B cell (primary cell): Measurements from ENCODE around the gene RAPGEF1. TPM values are rescaled to one million over a fixed set of nuclear protein-coding genes. Genes with fewer than 3 reads are reported as not detected.

ENCODE experiments used
- ATAC-seq: fragments of 200-7000 bp; cut with Tn5 transposase; one replicate; pipeline ENCODE4 v1.10.0; 2021; ENCODE audit warnings: low read depth, mild to moderate bottlenecking, moderate number of reproducible peaks, moderate library complexity
- CTCF ChIA-PET: fragments of 350-600 bp; sonication (Branson Sonifier 250); formaldehyde crosslinking; loops from one replicate; lab custom pipeline; 2021; ENCODE audit warnings: antibody characterized with exemption, inconsistent platforms; lab: Charles Lee
- POLR2A ChIA-PET: fragments of 350-600 bp; sonication (Branson Sonifier 250); formaldehyde crosslinking; loops from one replicate; lab custom pipeline; 2021; ENCODE audit warnings: antibody characterized with exemption; lab: Charles Lee
- DNase-seq: peaks from one replicate; pipeline ENCODE4 v3.0.0; 2013
- H2AFZ ChIP-seq: 2 replicates; pipeline ENCODE4 v1.6.1; 2012; ENCODE audit warnings: mild to moderate bottlenecking, low read depth, low read length; ENCODE audit not compliant: insufficient read depth, poor library complexity, severe bottlenecking
- H3K27ac ChIP-seq, 2 donors: 1 replicate in 1 of 2; 2 replicates in 1 of 2; pipeline ENCODE4 v1.5.1; 2012 to 2013; ENCODE audit warnings: low read length in 2 of 2, mild to moderate bottlenecking in 2 of 2, moderate library complexity in 1 of 2
- H3K27me3 ChIP-seq, 4 experiments: fragments of 200-600 bp in 1 of 4; sonication (generic) in 1 of 4; replicated peaks in 1 of 4; 1 replicate in 2 of 4; 2 replicates in 2 of 4; pipeline versions ENCODE4 v1.6.1 to v1.7.0; 2013 to 2016; ENCODE audit warnings: low read length in 3 of 4, mild to moderate bottlenecking in 2 of 4, mixed read lengths in 1 of 4, moderate library complexity in 1 of 4; ENCODE audit not compliant: insufficient read depth in 4 of 4, control insufficient read depth in 3 of 4; ENCODE audit errors: control extremely low read depth in 1 of 4
- H3K36me3 ChIP-seq, 2 experiments: replicated peaks in 1 of 2; 1 replicate in 1 of 2; 2 replicates in 1 of 2; pipeline versions ENCODE4 v1.6.1 to v1.7.1; 2013; ENCODE audit warnings: low read length in 1 of 2; ENCODE audit not compliant: insufficient read depth in 2 of 2, control insufficient read depth in 1 of 2; ENCODE audit errors: control extremely low read depth in 1 of 2, extremely low read depth in 1 of 2
- H3K4me1 ChIP-seq, 2 donors: fragments of 200-600 bp in 1 of 2; sonication (generic) in 1 of 2; 1 replicate in 1 of 2; 2 replicates in 1 of 2; pipeline versions ENCODE4 v1.5.1 to v1.6.1; 2013 to 2017; ENCODE audit warnings: low read length in 2 of 2; ENCODE audit not compliant: control insufficient read depth in 2 of 2, insufficient read depth in 2 of 2
- H3K4me2 ChIP-seq: replicated peaks from 2 replicates; pipeline ENCODE3; 2012; ENCODE audit warnings: mild to moderate bottlenecking, low read depth, low read length; ENCODE audit not compliant: poor library complexity, severe bottlenecking
- H3K4me3 ChIP-seq, 5 experiments: fragments of 200-600 bp in 1 of 5; sonication (generic) in 1 of 5; 1 replicate in 3 of 5; 2 replicates in 2 of 5; pipeline versions ENCODE4 v1.5.1 to v1.7.0; 2011 to 2016; ENCODE audit warnings: low read length in 4 of 5, mild to moderate bottlenecking in 4 of 5, low read depth in 2 of 5, control low read depth in 1 of 5, moderate library complexity in 1 of 5; ENCODE audit not compliant: insufficient read depth in 1 of 5; ENCODE audit errors: control extremely low read depth in 1 of 5, extremely low read depth in 1 of 5
- H3K79me2 ChIP-seq: fragments of 200-600 bp; sonication (generic); one replicate; pipeline ENCODE4 v1.6.0; 2016; ENCODE audit warnings: low read length; ENCODE audit not compliant: control insufficient read depth, insufficient read depth
- H3K9ac ChIP-seq: fragments of 200-600 bp; sonication (generic); 2 replicates; pipeline ENCODE4 v1.6.1; 2017; ENCODE audit warnings: mild to moderate bottlenecking, low read length, moderate library complexity
- H3K9me3 ChIP-seq, 3 donors: one replicate each; pipeline versions ENCODE4 v1.6.1 to v1.7.1; 2013; ENCODE audit warnings: low read length in 2 of 3; ENCODE audit not compliant: control insufficient read depth in 2 of 3, insufficient read depth in 1 of 3; ENCODE audit errors: control extremely low read depth in 1 of 3
- H4K20me1 ChIP-seq: 2 replicates; pipeline ENCODE4 v1.6.0; 2012; ENCODE audit warnings: mild to moderate bottlenecking, low read length; ENCODE audit not compliant: insufficient read depth, control insufficient read depth, poor library complexity, severe bottlenecking
- H3K27ac Mint-ChIP-seq: one replicate; pipeline ENCODE4 v1.8.0; 2021; ENCODE audit warnings: mixed read lengths
- H3K27me3 Mint-ChIP-seq: one replicate; pipeline ENCODE4 v1.8.0; 2021; ENCODE audit warnings: mixed read lengths
- H3K4me1 Mint-ChIP-seq: one replicate; pipeline ENCODE4 v1.8.0; 2021; ENCODE audit warnings: mixed read lengths
- H3K4me3 Mint-ChIP-seq: one replicate; pipeline ENCODE4 v1.8.0; 2021; ENCODE audit warnings: mixed read lengths
- H3K9me3 Mint-ChIP-seq: one replicate; pipeline ENCODE4 v1.8.0; 2022; ENCODE audit warnings: mixed read lengths; ENCODE audit not compliant: insufficient read depth
- CTCF ChIP-seq: fragments of 200-600 bp; IDR thresholded peaks from one replicate; pipeline ENCODE4 v1.8.0; 2022; ENCODE audit warnings: antibody characterized with exemption, mild to moderate bottlenecking
- EZH2 ChIP-seq: IDR thresholded peaks from 2 replicates; pipeline ENCODE4 v1.6.1; 2012; ENCODE audit warnings: borderline replicate concordance, low read depth, mild to moderate bottlenecking, moderate library complexity, low read length; ENCODE audit not compliant: insufficient read depth, poor library complexity, severe bottlenecking
- WGBS: methylation state at CpG from one replicate; pipeline ENCODE4 v1.1.5; 2013; ENCODE audit warnings: missing lambda C conversion rate; ENCODE audit not compliant: insufficient coverage; 5-methylcytosine and 5-hydroxymethylcytosine counted together
- intact Hi-C: fragments of 100-400 bp; cut with micrococcal nuclease; formaldehyde crosslinking; loops from one replicate; pipeline ENCODE4 v1.10.0; 2022
- polyA plus RNA-seq: library from polyadenylated mRNA; depleted of rRNA; stranded (reverse); fragments of >200 nt; gene quantifications from 2 replicates; pipeline ENCODE4 v1.2.3, GENCODE V29; 2012
- total RNA-seq, 2 donors: library from RNA; stranded (reverse); fragments of 120-200 nt in 1 of 2; gene quantifications; 1 replicate in 1 of 2; 2 replicates in 1 of 2; pipeline versions ENCODE4 v1.2.3 to v1.2.4, GENCODE V29; 2013 to 2022

RAPGEF1 gene
- total and polyA plus RNA-seq, 2 donors (not counting 1 experiment from before 2014, with no cell fraction given): 134 to 447 TPM

DNA sequence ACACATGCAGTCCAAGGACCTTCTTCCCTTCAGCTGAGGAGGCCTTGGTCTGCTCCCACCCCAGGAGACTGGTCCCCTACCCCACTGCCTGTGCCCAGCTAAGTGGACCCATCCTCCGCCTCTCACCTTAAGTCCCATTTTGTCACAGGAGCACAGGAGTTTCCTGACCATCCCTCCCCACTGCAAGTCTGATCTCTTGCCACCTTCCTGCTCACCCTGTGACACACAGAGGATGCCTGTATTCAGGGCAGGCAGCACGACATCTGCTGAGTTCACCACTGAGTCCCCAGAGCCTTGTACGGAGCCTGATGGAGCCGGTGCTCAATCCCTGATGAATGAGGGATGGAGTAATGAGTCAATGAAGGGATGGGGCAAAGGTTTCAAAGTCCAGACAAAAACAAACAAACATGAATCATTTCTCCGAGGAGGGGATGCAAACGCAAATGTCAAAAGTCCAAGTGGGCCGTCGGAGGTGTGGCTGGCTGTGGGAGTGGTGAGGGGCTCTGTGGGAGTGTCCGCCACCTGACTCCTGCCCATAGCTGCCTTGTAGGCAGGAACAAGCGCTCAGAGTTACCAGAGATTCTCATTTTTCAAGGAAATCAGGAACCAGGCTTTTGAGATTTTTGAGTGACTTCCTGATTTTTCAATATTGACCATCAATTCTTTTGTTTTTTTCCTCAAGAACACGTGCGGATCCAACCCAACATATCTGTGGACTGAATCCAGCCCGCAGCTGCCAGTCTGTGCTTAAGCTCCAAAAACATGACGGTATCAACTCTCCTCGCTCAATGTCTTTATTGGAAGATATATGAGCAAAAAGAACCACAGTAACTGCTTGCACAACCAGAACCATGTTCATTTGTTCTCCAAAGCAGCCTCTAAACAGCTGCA is 4.4 kb downstream of the RAPGEF1 start:
- Histone ChIP-seq H3K4me2 (peak overlapping the region; percentile 74), H3K27me3 (no peaks in the 10 kb centered on the region), H3K79me2 (peaks cover 84% of the 10 kb centered on the region), H3K27ac (peak overlapping the region; percentile 99 to 100), H3K36me3 (peaks cover 3 to 4% of the 10 kb centered on the region in 2 experiments), H3K9me3 (no peaks in the 10 kb centered on the region), H3K4me3 (peak overlapping the region in 2 of 5 experiments; percentile 5 to 52), H3K9ac (peak overlapping the region; percentile 56), H2AFZ (peak overlapping the region; percentile 32), H4K20me1 (peaks cover 24% of the 10 kb centered on the region), H3K4me1 (peaks cover 80 to 88% of the 10 kb centered on the region in 2 donors)
- intact Hi-C loops: no loop called here
- Mint-ChIP-seq H3K4me3 (peak overlapping the region; percentile 78), H3K27ac (peak overlapping the region; percentile 88), H3K4me1 (peaks cover 86% of the 10 kb centered on the region), H3K27me3 (no peaks in the 10 kb centered on the region), H3K9me3 (no peaks in the 10 kb centered on the region)
- no peak for ATAC-seq
- WGBS: 85% methylated on average over 8 of the region's 15 CpGs
- no peak for DNase-seq
- TF ChIP-seq CTCF (no peak), EZH2 (no peak)
- ChIA-PET CTCF (interaction anchor here (0.6 to 5.3 kb wide), 10 partner anchors 8 to 150 kb away, joined by 3 to 53 read pairs (median 4); no protein-coding TSS in a partner anchor), POLR2A (interaction anchor here (0.6 kb wide), 1 partner anchor 67 kb away, joined by 3 read pairs; no protein-coding TSS in a partner anchor)
